Nephron progenitor cell (in vitro differentiated cells): Measurements from ENCODE around the gene MTX1.

Experiments used
- DNase-seq: peaks from one replicate; pipeline ENCODE4 v3.0.0; 2021
- H3K27ac Mint-ChIP-seq: 2 replicates; pipeline ENCODE4 v1.8.0; 2021; ENCODE audit warnings: mild to moderate bottlenecking, moderate library complexity, mixed read lengths
- H3K27me3 Mint-ChIP-seq: 2 replicates; pipeline ENCODE4 v1.8.0; 2021; ENCODE audit warnings: mild to moderate bottlenecking, low read depth, mixed read lengths; ENCODE audit not compliant: poor library complexity
- H3K36me3 Mint-ChIP-seq: 2 replicates; pipeline ENCODE4 v1.8.0; 2021; ENCODE audit warnings: low read depth, mixed read lengths
- H3K4me1 Mint-ChIP-seq: 2 replicates; pipeline ENCODE4 v1.8.0; 2021; ENCODE audit warnings: mixed read lengths
- H3K4me3 Mint-ChIP-seq: 2 replicates; pipeline ENCODE4 v1.8.0; 2021; ENCODE audit warnings: mild to moderate bottlenecking, moderate library complexity, mixed read lengths
- H3K9me3 Mint-ChIP-seq: 2 replicates; pipeline ENCODE4 v1.8.0; 2021; ENCODE audit warnings: mild to moderate bottlenecking, moderate library complexity, mixed read lengths
- CTCF ChIP-seq: fragments of 200-600 bp; sonication (generic); IDR thresholded peaks from 2 replicates; pipeline ENCODE4 v1.5.0; 2021; ENCODE audit warnings: antibody characterized with exemption

MTX1 gene

DNA sequence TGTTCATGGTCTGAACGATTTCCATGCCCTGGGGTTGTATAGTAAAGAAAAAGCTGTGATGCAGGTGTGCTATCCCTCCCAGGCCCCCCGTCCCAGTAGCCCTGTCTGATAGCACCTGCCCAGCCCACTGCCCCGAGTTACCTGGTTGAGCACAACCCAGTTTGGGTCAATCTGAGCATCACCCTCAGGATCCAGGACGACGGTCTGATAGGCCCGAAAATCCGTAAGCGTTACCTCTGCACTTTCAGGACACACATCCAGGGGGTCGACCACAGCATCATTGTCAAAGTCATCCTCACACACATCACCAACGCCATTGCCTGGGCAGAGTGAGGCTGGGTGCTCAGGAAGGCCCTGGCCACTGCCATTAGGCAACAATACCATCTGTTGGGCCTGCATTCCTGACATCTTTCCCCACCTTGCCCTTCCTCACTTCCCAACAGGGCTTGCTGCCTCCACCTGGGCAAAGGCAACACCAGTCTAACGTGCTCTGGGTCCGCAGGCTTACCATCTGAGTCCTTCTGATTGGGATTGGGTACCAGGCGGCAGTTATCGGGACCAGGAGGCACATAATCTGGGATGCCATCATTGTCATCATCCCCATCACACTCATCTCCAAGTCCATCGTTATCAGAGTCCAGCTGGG is 10.5 kb upstream of the MTX1 start:
- Mint-ChIP-seq H3K27ac (peak overlapping the region; percentile 74), H3K4me1 (peaks cover 35% of the 10 kb centered on the region), H3K36me3 (peaks cover 31% of the 10 kb centered on the region), H3K9me3 (no peaks in the 10 kb centered on the region), H3K4me3 (no peak overlapping the region), H3K27me3 (peaks cover 3% of the 10 kb centered on the region)
- DNase-seq, result no peak
- no peak for TF ChIP-seq CTCF

GRCh38 chr1:155198547-155198906 is 10.0 kb upstream of the MTX1 start:
- Mint-ChIP-seq H3K36me3 (peaks cover 35% of the 10 kb centered on the region), H3K9me3 (no peaks in the 10 kb centered on the region), H3K4me1 (peaks cover 30% of the 10 kb centered on the region), H3K4me3 (no peak overlapping the region), H3K27ac (no peak overlapping the region), H3K27me3 (peaks cover 3% of the 10 kb centered on the region)
- no peak for DNase-seq
- no peak for TF ChIP-seq CTCF

DNA sequence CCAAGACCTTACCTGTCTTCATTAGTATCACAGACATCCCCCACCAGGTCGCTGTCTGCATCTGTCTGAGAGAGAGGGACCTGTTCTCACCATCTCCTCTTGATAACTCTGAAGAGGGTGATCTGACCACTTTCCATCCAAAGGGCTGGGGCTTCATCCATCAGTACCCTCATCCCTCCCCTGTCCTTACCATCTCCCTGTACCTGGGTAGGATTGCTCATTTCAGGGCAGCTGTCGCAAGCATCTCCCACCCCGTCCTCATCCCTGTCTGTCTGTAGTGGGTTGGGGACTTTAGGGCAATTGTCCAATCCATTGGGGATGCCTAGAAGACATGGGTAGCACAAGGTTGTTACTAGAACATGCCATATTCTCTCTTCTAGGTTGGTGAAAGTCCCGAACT is 8.7 kb upstream of the MTX1 start:
- no peak for DNase-seq
- H3K27me3 Mint-ChIP-seq, result no peaks in the 10 kb centered on the region
- no peak overlapping the region for H3K4me3 Mint-ChIP-seq
- TF ChIP-seq CTCF, result no peak
- H3K36me3 Mint-ChIP-seq, result peaks cover 36% of the 10 kb centered on the region
- H3K4me1 Mint-ChIP-seq, result peaks cover 21% of the 10 kb centered on the region
- H3K27ac Mint-ChIP-seq, result peak overlapping the region; percentile 51
- H3K9me3 Mint-ChIP-seq, result no peaks in the 10 kb centered on the region

- H3K27ac Mint-ChIP-seq, result no peak overlapping the region
- DNase-seq, result no peak
- TF ChIP-seq CTCF, result no peak
- H3K36me3 Mint-ChIP-seq, result peaks cover 36% of the 10 kb centered on the region
- H3K27me3 Mint-ChIP-seq, result no peaks in the 10 kb centered on the region
- H3K4me1 Mint-ChIP-seq, result peaks cover 14% of the 10 kb centered on the region
- no peaks in the 10 kb centered on the region for H3K9me3 Mint-ChIP-seq
- no peak overlapping the region for H3K4me3 Mint-ChIP-seq
These were observed 7.6 kb upstream of the MTX1 start for GRCh38 chr1:155200920-155201319.

DNA sequence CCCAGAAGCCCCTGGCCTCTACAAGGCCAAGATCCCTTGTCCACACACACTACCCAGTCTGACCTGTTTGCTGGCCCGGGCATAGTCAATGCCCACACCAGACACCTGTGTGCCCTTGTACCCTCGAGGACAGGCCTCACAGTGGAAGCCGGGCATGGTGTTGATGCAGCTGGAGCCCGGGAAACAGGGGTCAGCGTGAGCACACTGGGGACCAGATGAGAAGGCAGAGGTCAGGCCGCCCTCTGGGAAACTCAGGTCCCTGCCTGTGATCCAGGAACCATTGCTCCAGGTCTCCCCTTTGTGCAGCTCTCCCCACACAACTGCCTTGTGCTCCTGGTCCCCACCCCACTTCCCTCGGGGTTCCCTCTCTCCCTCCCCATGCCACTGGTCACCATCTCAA is 6.3 kb upstream of the MTX1 start:
- H3K27ac Mint-ChIP-seq, result peak overlapping the region; percentile 79
- peaks cover 27% of the 10 kb centered on the region for H3K36me3 Mint-ChIP-seq
- DNase-seq, result no peak
- H3K4me3 Mint-ChIP-seq, result no peak overlapping the region
- peaks cover 14% of the 10 kb centered on the region for H3K4me1 Mint-ChIP-seq
- no peaks in the 10 kb centered on the region for H3K27me3 Mint-ChIP-seq
- H3K9me3 Mint-ChIP-seq, result no peaks in the 10 kb centered on the region
- TF ChIP-seq CTCF, result no peak

- no peaks in the 10 kb centered on the region for H3K27me3 Mint-ChIP-seq
- TF ChIP-seq CTCF, result no peak
- H3K27ac Mint-ChIP-seq, result peak overlapping the region; percentile 79
- peaks cover 21% of the 10 kb centered on the region for H3K36me3 Mint-ChIP-seq
- no peaks in the 10 kb centered on the region for H3K9me3 Mint-ChIP-seq
- H3K4me1 Mint-ChIP-seq, result peaks cover 20% of the 10 kb centered on the region
- H3K4me3 Mint-ChIP-seq, result no peak overlapping the region
- DNase-seq, result no peak
These were observed 5.6 kb upstream of the MTX1 start for GRCh38 chr1:155202731-155203515.
